ENCODE results near the gene SPOPL.

SPOPL gene

DNA sequence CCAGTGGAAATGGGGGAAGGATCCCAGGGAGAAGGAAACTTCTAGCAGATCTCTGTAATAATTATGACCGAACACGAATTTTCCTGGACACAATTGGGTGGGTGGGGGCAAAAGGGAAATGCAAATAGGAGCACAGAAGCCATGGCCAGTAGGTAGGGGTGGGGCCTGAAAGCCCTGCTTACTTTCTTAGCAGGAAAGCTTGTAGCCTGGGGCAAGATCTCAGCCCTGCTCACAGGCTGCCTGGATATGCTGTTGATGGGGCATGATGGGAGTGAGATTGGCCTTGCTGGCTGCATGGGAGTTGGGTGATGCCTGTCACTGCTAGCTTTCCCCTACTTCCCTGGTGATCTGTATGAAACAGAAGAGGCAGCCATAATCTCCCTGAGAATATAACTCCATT, 45.9 kb upstream of the SPOPL start:
- TF ChIP-seq, protein P1, sequence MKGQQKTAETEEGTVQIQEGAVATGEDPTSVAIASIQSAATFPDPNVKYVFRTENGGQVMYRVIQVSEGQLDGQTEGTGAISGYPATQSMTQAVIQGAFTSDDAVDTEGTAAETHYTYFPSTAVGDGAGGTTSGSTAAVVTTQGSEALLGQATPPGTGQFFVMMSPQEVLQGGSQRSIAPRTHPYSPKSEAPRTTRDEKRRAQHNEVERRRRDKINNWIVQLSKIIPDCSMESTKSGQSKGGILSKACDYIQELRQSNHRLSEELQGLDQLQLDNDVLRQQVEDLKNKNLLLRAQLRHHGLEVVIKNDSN (IDR thresholded peaks at IDR 0.05), result no peak
- no peak for TF ChIP-seq EGR1 (IDR thresholded peaks at IDR 0.05)
- TF ChIP-seq, protein P2, sequence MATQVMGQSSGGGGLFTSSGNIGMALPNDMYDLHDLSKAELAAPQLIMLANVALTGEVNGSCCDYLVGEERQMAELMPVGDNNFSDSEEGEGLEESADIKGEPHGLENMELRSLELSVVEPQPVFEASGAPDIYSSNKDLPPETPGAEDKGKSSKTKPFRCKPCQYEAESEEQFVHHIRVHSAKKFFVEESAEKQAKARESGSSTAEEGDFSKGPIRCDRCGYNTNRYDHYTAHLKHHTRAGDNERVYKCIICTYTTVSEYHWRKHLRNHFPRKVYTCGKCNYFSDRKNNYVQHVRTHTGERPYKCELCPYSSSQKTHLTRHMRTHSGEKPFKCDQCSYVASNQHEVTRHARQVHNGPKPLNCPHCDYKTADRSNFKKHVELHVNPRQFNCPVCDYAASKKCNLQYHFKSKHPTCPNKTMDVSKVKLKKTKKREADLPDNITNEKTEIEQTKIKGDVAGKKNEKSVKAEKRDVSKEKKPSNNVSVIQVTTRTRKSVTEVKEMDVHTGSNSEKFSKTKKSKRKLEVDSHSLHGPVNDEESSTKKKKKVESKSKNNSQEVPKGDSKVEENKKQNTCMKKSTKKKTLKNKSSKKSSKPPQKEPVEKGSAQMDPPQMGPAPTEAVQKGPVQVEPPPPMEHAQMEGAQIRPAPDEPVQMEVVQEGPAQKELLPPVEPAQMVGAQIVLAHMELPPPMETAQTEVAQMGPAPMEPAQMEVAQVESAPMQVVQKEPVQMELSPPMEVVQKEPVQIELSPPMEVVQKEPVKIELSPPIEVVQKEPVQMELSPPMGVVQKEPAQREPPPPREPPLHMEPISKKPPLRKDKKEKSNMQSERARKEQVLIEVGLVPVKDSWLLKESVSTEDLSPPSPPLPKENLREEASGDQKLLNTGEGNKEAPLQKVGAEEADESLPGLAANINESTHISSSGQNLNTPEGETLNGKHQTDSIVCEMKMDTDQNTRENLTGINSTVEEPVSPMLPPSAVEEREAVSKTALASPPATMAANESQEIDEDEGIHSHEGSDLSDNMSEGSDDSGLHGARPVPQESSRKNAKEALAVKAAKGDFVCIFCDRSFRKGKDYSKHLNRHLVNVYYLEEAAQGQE (IDR thresholded peaks at IDR 0.05; ENCODE audit: low read depth), result no peak
- no peak for TF ChIP-seq FOXM1 (IDR thresholded peaks at IDR 0.05; ENCODE audit: borderline replicate concordance, low read depth)
- TF ChIP-seq TCF12 (IDR thresholded peaks at IDR 0.05; ENCODE audit: low read depth), result no peak
- no peak for TF ChIP-seq CEBPB (IDR thresholded peaks at IDR 0.05)
- no peak for TF ChIP-seq EP300 (IDR thresholded peaks at IDR 0.05; ENCODE audit: borderline replicate concordance)

DNA sequence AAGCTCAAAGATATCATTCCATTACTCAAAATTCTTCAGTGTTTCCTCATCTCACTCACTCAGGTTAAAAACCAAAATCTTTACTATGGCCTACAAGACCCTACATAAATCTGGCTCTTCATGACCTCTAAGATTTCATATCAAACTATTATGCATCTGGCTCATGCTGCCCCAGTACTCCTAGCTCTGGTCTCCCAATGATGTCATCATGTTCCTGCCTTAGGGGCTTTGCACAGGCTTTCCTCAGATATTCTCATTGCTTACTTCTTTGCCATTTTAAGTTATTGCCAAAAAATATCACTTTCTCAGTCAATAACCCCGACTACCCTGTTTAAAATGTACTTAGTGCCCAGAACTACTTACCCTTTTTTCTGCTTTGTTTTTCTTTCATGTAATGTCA, 33.0 kb upstream of the SPOPL start:
- TF ChIP-seq TCF12 (IDR thresholded peaks at IDR 0.05; ENCODE audit: low read depth) (no peak), NFIC (IDR thresholded peaks at IDR 0.05) (no peak), TEAD4 (IDR thresholded peaks at IDR 0.05) (no peak), CEBPB (IDR thresholded peaks at IDR 0.05) (no peak), FOXM1 (IDR thresholded peaks at IDR 0.05; ENCODE audit: borderline replicate concordance, low read depth) (no peak), TAF1 (IDR thresholded peaks at IDR 0.05; ENCODE audit: low read depth) (no peak), EP300 (IDR thresholded peaks at IDR 0.05; ENCODE audit: borderline replicate concordance) (no peak)
- TF ChIP-seq, protein P2 (IDR thresholded peaks at IDR 0.05; ENCODE audit: low read depth), result no peak
- TF ChIP-seq, protein P3, sequence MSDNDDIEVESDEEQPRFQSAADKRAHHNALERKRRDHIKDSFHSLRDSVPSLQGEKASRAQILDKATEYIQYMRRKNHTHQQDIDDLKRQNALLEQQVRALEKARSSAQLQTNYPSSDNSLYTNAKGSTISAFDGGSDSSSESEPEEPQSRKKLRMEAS (IDR thresholded peaks at IDR 0.05), result no peak
- TF ChIP-seq, protein P1 (IDR thresholded peaks at IDR 0.05), result no peak

DNA sequence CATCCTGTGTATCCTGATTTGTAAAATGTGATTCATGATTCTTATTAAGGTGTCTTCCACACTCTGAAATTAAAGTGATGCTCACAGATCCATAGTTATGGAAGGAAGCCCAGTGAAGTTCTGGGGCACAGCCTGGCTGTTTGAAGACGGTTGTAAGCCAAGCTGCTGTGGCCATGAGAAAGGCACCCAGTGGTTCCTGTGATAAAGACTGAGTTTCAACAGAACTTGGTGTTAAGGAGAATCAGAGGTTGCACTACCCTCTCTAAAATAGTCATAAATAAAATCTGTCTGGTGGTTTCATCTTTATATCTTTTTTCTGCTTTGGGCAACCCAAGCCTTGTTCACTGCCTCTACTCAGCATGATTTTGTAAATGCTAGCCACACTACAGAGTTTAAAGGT, 32.2 kb upstream of the SPOPL start:
- no peak for TF ChIP-seq TAF1 (IDR thresholded peaks at IDR 0.05; ENCODE audit: low read depth)
- no peak for TF ChIP-seq TEAD4 (IDR thresholded peaks at IDR 0.05)
- TF ChIP-seq, protein P2 (IDR thresholded peaks at IDR 0.05; ENCODE audit: low read depth), result no peak

DNA sequence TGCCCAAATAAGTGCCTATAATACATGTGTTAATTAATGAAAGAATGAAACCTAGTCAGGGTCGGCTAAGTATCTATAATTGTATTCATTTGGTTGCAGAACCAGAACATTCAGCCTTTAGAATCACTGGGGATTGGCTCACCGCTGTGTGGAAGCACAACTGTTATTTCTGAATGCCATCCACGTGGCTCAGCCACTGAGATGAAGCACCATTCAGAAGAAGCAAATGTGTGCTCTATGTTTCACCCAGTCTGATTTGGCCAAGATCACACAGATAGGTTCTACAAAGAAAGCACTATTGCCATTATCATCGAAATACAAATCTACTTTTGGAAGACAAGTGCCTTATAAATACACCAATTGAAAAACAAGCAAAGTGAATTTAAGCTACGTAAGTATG, 30.6 kb upstream of the SPOPL start:
- no peak for TF ChIP-seq FOXM1 (IDR thresholded peaks at IDR 0.05; ENCODE audit: borderline replicate concordance, low read depth)
- TF ChIP-seq TEAD4 (IDR thresholded peaks at IDR 0.05), result no peak
- TF ChIP-seq CREB1 (IDR thresholded peaks at IDR 0.05; ENCODE audit: low read depth), result no peak
- no peak for TF ChIP-seq TCF12 (IDR thresholded peaks at IDR 0.05; ENCODE audit: low read depth)
- no peak for TF ChIP-seq EGR1 (IDR thresholded peaks at IDR 0.05)
- TF ChIP-seq EP300 (IDR thresholded peaks at IDR 0.05; ENCODE audit: borderline replicate concordance), result no peak
- no peak for TF ChIP-seq YY1 (IDR thresholded peaks at IDR 0.05; ENCODE audit: low read depth)
- no peak for TF ChIP-seq NFIC (IDR thresholded peaks at IDR 0.05)
- TF ChIP-seq TAF1 (IDR thresholded peaks at IDR 0.05; ENCODE audit: low read depth), result no peak
- TF ChIP-seq, protein P2 (IDR thresholded peaks at IDR 0.05; ENCODE audit: low read depth), result no peak
- TF ChIP-seq, protein P3 (IDR thresholded peaks at IDR 0.05), result no peak
- TF ChIP-seq, protein P1 (IDR thresholded peaks at IDR 0.05), result no peak
- TF ChIP-seq ZBTB7A (IDR thresholded peaks at IDR 0.05; ENCODE audit: low read depth), result no peak
- no peak for TF ChIP-seq CEBPB (IDR thresholded peaks at IDR 0.05)
- TF ChIP-seq RAD21 (IDR thresholded peaks at IDR 0.05; ENCODE audit: low read depth), result no peak
